Testis (tissue), 2 donors: ENCODE measurements around the gene UBE2E2.

Experiments
- CTCF ChIP-seq, 3 experiments: fragments of 450-650 bp in 2 of 3; fragments of 200-600 bp in 1 of 3; sonication (generic) in 1 of 3; IDR thresholded peaks; one replicate each; pipeline ENCODE4 v1.5.1; 2016 to 2019; ENCODE audit warnings: antibody characterized with exemption in 3 of 3, mild to moderate bottlenecking in 2 of 3, moderate library complexity in 1 of 3
- POLR2A ChIP-seq: fragments of 450-650 bp; IDR thresholded peaks from one replicate; pipeline ENCODE4 v1.6.1; 2017; ENCODE audit warnings: antibody characterized with exemption, mild to moderate bottlenecking, moderate library complexity

- no peak for TF ChIP-seq CTCF (IDR thresholded peaks at IDR 0.05)
- no peak for TF ChIP-seq POLR2A
Measured at GRCh38 chr3:23402728-23403492, 199.8 kb downstream of the UBE2E2 start.
